ENCODE measurements around the gene AFF2. TPM values are rescaled to one million over a fixed set of nuclear protein-coding genes. Genes with fewer than 3 reads are reported as not detected.

AFF2 gene
- polyA plus RNA-seq, 1 of the 3 experiments (the other 2 are of a cell fraction), result not detected

GRCh38 chrX:148556498-148556897, 56.1 kb downstream of the AFF2 start (continued):
- TF ChIP-seq RCOR1 (IDR thresholded peaks at IDR 0.05; ENCODE audit: low read length) (no peak), GABPA (IDR thresholded peaks at IDR 0.05; ENCODE audit: low read depth) (no peak), CHD2 (IDR thresholded peaks at IDR 0.05; ENCODE audit: low read length, partially characterized antibody) (no peak), RXRA (IDR thresholded peaks at IDR 0.05; ENCODE audit: borderline replicate concordance, low read depth) (no peak)

GRCh38 chrX:148562846-148563245, 62.4 kb downstream of the AFF2 start:
- no peaks in the 10 kb centered on the region for H3K27me3 ChIP-seq (ENCODE audit: insufficient read depth)
- TF ChIP-seq YY1 (IDR thresholded peaks at IDR 0.05; ENCODE audit: low read depth) (no peak), TEAD4 (IDR thresholded peaks at IDR 0.05; ENCODE audit: borderline replicate concordance, insufficient read depth) (no peak), ZBTB33 (IDR thresholded peaks at IDR 0.05; ENCODE audit: borderline replicate concordance, low read depth) (no peak), CTCF (IDR thresholded peaks at IDR 0.05) (no peak), RFX5 (IDR thresholded peaks at IDR 0.05; ENCODE audit: low read length) (no peak), POLR2AphosphoS5 (IDR thresholded peaks at IDR 0.05; ENCODE audit: low read depth, low read length) (no peak)
- H3K4me1 ChIP-seq (ENCODE audit: control insufficient read depth in 1 of 2, insufficient read depth in 2 of 2, low read depth in 1 of 2, low read length in 1 of 2), result no peaks in the 10 kb centered on the region
- H2AFZ ChIP-seq (ENCODE audit: low read depth), result no peak overlapping the region
- no peak for DNase-seq
- H3K4me2 ChIP-seq, result no peak overlapping the region
- no peak overlapping the region for H3K4me3 ChIP-seq (ENCODE audit: low read depth in 2 of 2, low read length in 1 of 2)
- no peak overlapping the region for H3K27ac ChIP-seq (ENCODE audit: low read depth in 2 of 2, low read length in 1 of 2)
- H4K20me1 ChIP-seq (ENCODE audit: insufficient read depth), result no peaks in the 10 kb centered on the region
- no peaks in the 10 kb centered on the region for H3K79me2 ChIP-seq (ENCODE audit: insufficient read depth)
- POLR2A ChIA-PET, result no interaction called here
- H3F3A ChIP-seq (replicated peaks; ENCODE audit: insufficient read depth), result no peaks in the 10 kb centered on the region
- H3K9me3 ChIP-seq, result no peaks in the 10 kb centered on the region
- WGBS (ENCODE audit: low lambda C conversion rate), result 3% methylated on average over 3 of the region's 3 CpGs
- no peaks in the 10 kb centered on the region for H3K9me2 ChIP-seq
- H3K9ac ChIP-seq, result no peak overlapping the region
- CTCF ChIA-PET, result interaction anchor here (1.0 kb wide), 1 partner anchor 57 kb away, joined by 3 read pairs; no protein-coding TSS in a partner anchor
- H3K36me3 ChIP-seq (replicated peaks in 1 of 2; ENCODE audit: control insufficient read depth in 1 of 2, insufficient read depth in 2 of 2, low read length in 1 of 2), result no peaks in the 10 kb centered on the region

GRCh38 chrX:148567229-148567628, 66.8 kb downstream of the AFF2 start:
- CTCF ChIA-PET, result interaction anchor here (1.6 kb wide), 1 partner anchor 37 kb away, joined by 7 read pairs; no protein-coding TSS in a partner anchor
- no peak overlapping the region for H3K9ac ChIP-seq
- no peaks in the 10 kb centered on the region for H3K79me2 ChIP-seq (ENCODE audit: insufficient read depth)
- H3K27ac ChIP-seq (ENCODE audit: low read depth in 2 of 2, low read length in 1 of 2), result no peak overlapping the region
- H3K4me1 ChIP-seq (ENCODE audit: control insufficient read depth in 1 of 2, insufficient read depth in 2 of 2, low read depth in 1 of 2, low read length in 1 of 2), result no peaks in the 10 kb centered on the region
- no peaks in the 10 kb centered on the region for H3K27me3 ChIP-seq (ENCODE audit: insufficient read depth)
- no peak overlapping the region for H3K4me3 ChIP-seq (ENCODE audit: low read depth in 2 of 2, low read length in 1 of 2)
- H3K9me2 ChIP-seq, result no peaks in the 10 kb centered on the region
- WGBS (ENCODE audit: low lambda C conversion rate), result 3% methylated on average over 3 of the region's 3 CpGs
- H3K36me3 ChIP-seq (replicated peaks in 1 of 2; ENCODE audit: control insufficient read depth in 1 of 2, insufficient read depth in 2 of 2, low read length in 1 of 2), result no peaks in the 10 kb centered on the region
- no peak overlapping the region for H3K4me2 ChIP-seq
- H2AFZ ChIP-seq (ENCODE audit: low read depth), result no peak overlapping the region
- no peaks in the 10 kb centered on the region for H3F3A ChIP-seq (replicated peaks; ENCODE audit: insufficient read depth)
- H4K20me1 ChIP-seq (ENCODE audit: insufficient read depth), result no peaks in the 10 kb centered on the region
- no peak for DNase-seq
- H3K9me3 ChIP-seq, result no peaks in the 10 kb centered on the region
- POLR2A ChIA-PET, result no interaction called here
- TF ChIP-seq ZBTB33 (IDR thresholded peaks at IDR 0.05; ENCODE audit: borderline replicate concordance, low read depth), result no peak
- no peak for TF ChIP-seq SIN3A (IDR thresholded peaks at IDR 0.05; ENCODE audit: borderline replicate concordance, low read depth, low read length)
- no peak for TF ChIP-seq TCF12 (IDR thresholded peaks at IDR 0.05)
- TF ChIP-seq MXI1 (IDR thresholded peaks at IDR 0.05; ENCODE audit: low read depth, low read length), result no peak
- no peak for TF ChIP-seq FOXJ3 (CRISPR knock-in tag; IDR thresholded peaks at IDR 0.05)
- no peak for TF ChIP-seq EP300 (IDR thresholded peaks at IDR 0.05; ENCODE audit: borderline replicate concordance in 1 of 2, low read depth in 1 of 2, low read length in 1 of 2)
- no peak for TF ChIP-seq USF2 (IDR thresholded peaks at IDR 0.05; ENCODE audit: borderline replicate concordance, low read depth, low read length)
- TF ChIP-seq NFIC (IDR thresholded peaks at IDR 0.05; ENCODE audit: borderline replicate concordance), result no peak
- TF ChIP-seq CHD2 (IDR thresholded peaks at IDR 0.05; ENCODE audit: low read length, partially characterized antibody), result no peak
- TF ChIP-seq EZH2phosphoT487 (IDR thresholded peaks at IDR 0.05; ENCODE audit: borderline replicate concordance, low read depth), result no peak
- TF ChIP-seq GATA2 (CRISPR knock-in tag; IDR thresholded peaks at IDR 0.05), result no peak

All from SK-N-SH (cell line).